ENCODE data around the gene FAM89B. TPM values are rescaled to one million over a fixed set of nuclear protein-coding genes. Genes with fewer than 3 reads are reported as not detected.
"Not testable (repeated sequence)": the region's sequence is repeated elsewhere in the genome, so short reads cannot be mapped to it uniquely, and the experiment has no call there.

FAM89B gene
- total RNA-seq, 2 experiments from 2014 or later, result 12.4 to 12.8 TPM

GRCh38 chr11:65559951-65560537 is 12.3 kb upstream of the FAM89B start:
- CTCF ChIA-PET, result interaction anchor here (0.6 to 3.0 kb wide), 7 partner anchors 11 to 55 kb away, joined by 3 to 20 read pairs (median 4); partner anchors contain the start of genes FAM89B and ZNRD2
- H3K36me3 Mint-ChIP-seq (ENCODE audit: low read depth), result no peaks in the 10 kb centered on the region
- no peak for DNase-seq
- H3K27ac Mint-ChIP-seq, result peak overlapping the region; percentile 7
- peaks cover 47% of the 10 kb centered on the region for H3K4me1 Mint-ChIP-seq (ENCODE audit: low read depth)
- no peak overlapping the region for H3K4me3 Mint-ChIP-seq
- no peaks in the 10 kb centered on the region for H3K27me3 Mint-ChIP-seq (ENCODE audit: low read depth)
- no peaks in the 10 kb centered on the region for H3K9me3 Mint-ChIP-seq
- intact Hi-C loops (cut with micrococcal nuclease), result no loop called here

- H3K4me1 Mint-ChIP-seq (ENCODE audit: low read depth), result peaks cover 47% of the 10 kb centered on the region
- no peaks in the 10 kb centered on the region for H3K9me3 Mint-ChIP-seq
- no peak overlapping the region for H3K27ac Mint-ChIP-seq
- no peaks in the 10 kb centered on the region for H3K27me3 Mint-ChIP-seq (ENCODE audit: low read depth)
- no peaks in the 10 kb centered on the region for H3K36me3 Mint-ChIP-seq (ENCODE audit: low read depth)
- intact Hi-C loops (cut with micrococcal nuclease), result no loop called here
- no peak for DNase-seq
- H3K4me3 Mint-ChIP-seq, result no peak overlapping the region
- CTCF ChIA-PET, result interaction anchor here (0.6 to 3.0 kb wide), 7 partner anchors 8 to 54 kb away, joined by 3 to 20 read pairs (median 4); partner anchors contain the start of genes FAM89B and ZNRD2
These were observed 11.6 kb upstream of the FAM89B start for GRCh38 chr11:65560555-65561418.

DNA sequence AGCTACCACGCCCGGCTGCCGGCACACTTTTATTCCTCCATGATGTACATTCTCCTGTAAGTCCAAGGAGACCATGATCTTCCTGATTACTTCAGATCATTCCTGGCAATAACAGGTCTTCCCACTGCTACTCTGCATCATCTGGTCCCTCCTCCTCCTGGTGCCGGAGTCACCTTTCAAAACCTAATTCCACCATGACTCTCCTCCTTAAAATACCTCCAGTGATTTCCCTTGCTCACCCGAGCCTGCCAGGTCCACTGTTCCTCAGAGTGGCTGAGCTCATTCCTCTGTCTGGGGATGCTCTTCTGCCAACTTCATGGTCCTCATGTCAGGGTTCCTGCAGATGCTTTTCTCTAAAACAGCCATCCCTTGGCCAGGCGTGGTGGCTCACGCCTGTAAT is 10.3 kb upstream of the FAM89B start:
- H3K27me3 Mint-ChIP-seq (ENCODE audit: low read depth), result no peaks in the 10 kb centered on the region
- no peaks in the 10 kb centered on the region for H3K9me3 Mint-ChIP-seq
- no peaks in the 10 kb centered on the region for H3K36me3 Mint-ChIP-seq (ENCODE audit: low read depth)
- CTCF ChIA-PET, result interaction anchor here (0.6 to 1.0 kb wide), 3 partner anchors 9 to 553 kb away, joined by 3 to 5 read pairs (median 4); no protein-coding TSS in a partner anchor
- DNase-seq, result no peak
- H3K4me3 Mint-ChIP-seq, result no peak overlapping the region
- H3K4me1 Mint-ChIP-seq (ENCODE audit: low read depth), result peaks cover 48% of the 10 kb centered on the region
- intact Hi-C loops (cut with micrococcal nuclease), result no loop called here
- H3K27ac Mint-ChIP-seq, result no peak overlapping the region

DNA sequence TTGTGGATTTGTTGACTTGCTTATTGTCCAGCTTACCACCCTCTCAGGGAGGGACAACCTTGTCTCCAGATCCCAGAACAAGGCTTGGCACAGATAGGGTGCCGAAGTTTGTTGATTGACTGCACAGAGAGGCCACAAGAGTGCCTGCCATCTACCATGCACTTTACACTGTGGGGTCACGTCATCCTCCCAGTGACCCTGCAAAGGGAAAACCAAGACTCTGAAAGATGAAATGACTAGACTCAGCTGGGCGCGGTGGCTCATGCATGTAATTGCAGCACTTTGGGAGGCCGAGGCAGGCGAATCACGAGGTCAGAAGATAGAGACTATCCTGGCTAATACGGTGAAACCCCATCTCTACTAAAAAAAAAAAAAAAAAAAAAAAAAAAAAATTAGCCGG is 9.6 kb upstream of the FAM89B start:
- no peaks in the 10 kb centered on the region for H3K27me3 Mint-ChIP-seq (ENCODE audit: low read depth)
- CTCF ChIA-PET, result interaction anchor here (0.8 to 1.6 kb wide), 2 partner anchors 21 to 31 kb away, joined by 5 read pairs; no protein-coding TSS in a partner anchor
- H3K36me3 Mint-ChIP-seq (ENCODE audit: low read depth), result no peaks in the 10 kb centered on the region
- H3K4me3 Mint-ChIP-seq, result no peak overlapping the region
- intact Hi-C loops (cut with micrococcal nuclease), result no loop called here
- DNase-seq, result no peak
- H3K4me1 Mint-ChIP-seq (ENCODE audit: low read depth), result peaks cover 44% of the 10 kb centered on the region
- no peaks in the 10 kb centered on the region for H3K9me3 Mint-ChIP-seq
- H3K27ac Mint-ChIP-seq, result no peak overlapping the region

- Mint-ChIP-seq H3K4me1 (ENCODE audit: low read depth) (peaks cover 50% of the 10 kb centered on the region), H3K36me3 (ENCODE audit: low read depth) (peaks cover 4% of the 10 kb centered on the region), H3K4me3 (no peak overlapping the region), H3K9me3 (no peaks in the 10 kb centered on the region), H3K27me3 (ENCODE audit: low read depth) (no peaks in the 10 kb centered on the region), H3K27ac (no peak overlapping the region)
- intact Hi-C loops (cut with micrococcal nuclease), result no loop called here
- no peak for DNase-seq
- CTCF ChIA-PET, result interaction anchor here (0.7 to 1.6 kb wide), 2 partner anchors 11 to 30 kb away, joined by 4 to 5 read pairs; no protein-coding TSS in a partner anchor
These were observed 8.7 kb upstream of the FAM89B start for GRCh38 chr11:65563601-65564000.

GRCh38 chr11:65564879-65565559 is 7.3 kb upstream of the FAM89B start:
- H3K27me3 Mint-ChIP-seq (ENCODE audit: low read depth); H3K9me3 Mint-ChIP-seq; intact Hi-C loops (cut with micrococcal nuclease); H3K36me3 Mint-ChIP-seq (ENCODE audit: low read depth): not testable (repeated sequence)
- peak overlapping the region; percentile 51 for H3K4me3 Mint-ChIP-seq
- DNase-seq, result peak; percentile 56
- CTCF ChIA-PET, result interaction anchor here (1.1 to 2.3 kb wide), 4 partner anchors 11 to 25 kb away, joined by 3 to 10 read pairs (median 6); partner anchors contain the start of gene EHBP1L1
- H3K4me1 Mint-ChIP-seq (ENCODE audit: low read depth), result peaks cover 44% of the 10 kb centered on the region
- peak overlapping the region; percentile 97 for H3K27ac Mint-ChIP-seq

DNA sequence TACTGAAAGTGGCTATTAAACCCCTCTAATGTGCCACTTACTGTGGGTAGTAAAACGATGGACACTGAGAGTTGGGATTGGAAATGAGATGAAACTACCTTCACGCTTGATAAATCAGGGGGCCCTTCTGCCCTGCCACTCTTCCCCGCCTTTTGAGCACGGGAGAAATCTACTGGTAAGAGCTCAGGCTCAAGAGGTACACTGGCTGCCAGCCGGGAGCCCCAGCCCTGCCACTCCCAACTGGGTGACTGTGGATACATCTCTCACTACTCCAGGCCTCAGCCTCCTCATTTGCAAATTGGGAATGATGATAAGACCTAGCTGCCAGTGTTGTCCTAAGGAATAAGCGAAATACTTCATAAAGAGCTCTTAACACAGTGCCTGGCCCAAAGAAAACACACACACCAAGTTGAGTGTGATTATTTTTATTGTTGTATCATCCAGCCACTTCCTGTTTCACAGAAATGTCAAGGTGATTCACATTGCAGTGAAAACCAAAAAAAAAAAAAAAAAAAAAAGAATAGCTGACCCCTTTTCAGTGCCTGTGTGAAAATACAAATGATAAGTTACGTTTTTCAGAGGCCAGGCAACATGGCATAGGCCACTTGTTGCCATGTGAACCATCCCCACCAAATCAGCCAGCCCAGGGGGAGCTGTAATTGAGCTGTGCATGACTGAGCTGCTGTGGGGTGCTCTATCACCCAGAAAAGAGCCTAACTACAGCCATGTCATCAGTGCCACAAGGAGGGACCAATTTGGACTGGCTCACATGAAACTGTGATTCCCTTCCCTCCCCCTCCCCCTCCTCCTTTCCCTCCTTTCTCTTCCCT is 6.5 kb upstream of the FAM89B start:
- H3K4me3 Mint-ChIP-seq, result peak overlapping the region; percentile 51
- peak; percentile 58 for DNase-seq
- intact Hi-C loops (cut with micrococcal nuclease), result no loop called here
- no peaks in the 10 kb centered on the region for H3K27me3 Mint-ChIP-seq (ENCODE audit: low read depth)
- H3K9me3 Mint-ChIP-seq, result no peaks in the 10 kb centered on the region
- peaks cover 40% of the 10 kb centered on the region for H3K4me1 Mint-ChIP-seq (ENCODE audit: low read depth)
- H3K27ac Mint-ChIP-seq, result peak overlapping the region; percentile 97
- CTCF ChIA-PET, result interaction anchor here (1.1 to 2.3 kb wide), 7 partner anchors 10 to 178 kb away, joined by 3 to 14 read pairs (median 4); partner anchors contain the start of gene EHBP1L1
- peaks cover 9% of the 10 kb centered on the region for H3K36me3 Mint-ChIP-seq (ENCODE audit: low read depth)

DNA sequence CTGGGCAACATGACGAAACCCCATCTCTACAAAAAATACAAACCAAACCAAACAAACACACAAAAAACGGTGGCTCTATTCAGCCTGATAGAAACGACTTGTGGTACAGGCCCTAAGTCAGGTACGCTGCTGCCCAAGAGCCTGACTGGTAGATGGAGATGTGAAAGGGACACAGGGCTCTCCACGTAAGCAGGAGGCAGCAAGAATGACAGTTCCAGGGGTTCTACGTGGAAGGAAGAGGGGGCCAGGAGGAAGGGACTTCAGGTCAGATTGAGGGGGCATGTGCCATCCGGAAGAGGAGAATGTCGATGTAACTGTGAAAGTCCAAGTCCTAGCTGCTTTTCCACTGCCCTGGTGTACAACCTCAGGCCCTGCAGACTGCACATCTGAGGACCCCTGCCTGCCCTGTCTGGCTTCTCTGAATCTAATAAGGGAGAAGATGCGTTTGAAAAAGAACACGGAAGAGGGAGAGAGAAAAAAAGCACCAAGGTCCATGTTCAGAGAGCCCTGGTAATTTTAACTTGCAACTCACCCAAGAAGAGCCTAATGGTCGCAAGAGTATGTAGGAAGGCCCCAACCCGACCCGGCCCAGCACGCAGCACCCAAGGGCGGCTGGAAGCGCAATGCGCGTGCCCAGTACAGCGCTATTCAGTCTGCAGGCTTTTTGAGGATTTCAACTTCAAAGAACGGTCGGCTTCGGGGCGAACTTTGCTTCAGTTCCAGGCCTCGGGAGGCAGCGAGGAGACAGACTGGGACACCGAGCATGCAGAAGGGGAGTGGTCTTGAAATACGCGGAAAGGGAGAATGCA is 3.0 kb upstream of the FAM89B start:
- Mint-ChIP-seq H3K36me3 (ENCODE audit: low read depth) (peaks cover 17% of the 10 kb centered on the region), H3K27ac (peak overlapping the region; percentile 97), H3K4me3 (peak overlapping the region; percentile 87), H3K4me1 (ENCODE audit: low read depth) (peaks cover 62% of the 10 kb centered on the region), H3K9me3 (no peaks in the 10 kb centered on the region), H3K27me3 (ENCODE audit: low read depth) (no peaks in the 10 kb centered on the region)
- intact Hi-C loops (cut with micrococcal nuclease), result no loop called here
- CTCF ChIA-PET, result interaction anchor here (5.2 to 6.0 kb wide), 2 partner anchors 9 to 28 kb away, joined by 20 to 86 read pairs; no protein-coding TSS in a partner anchor
- DNase-seq, result no peak

GRCh38 chr11:65569973-65570918 is 2.1 kb upstream of the FAM89B start, which contains the start of gene ZNRD2:
Gene ZNRD2 (plus strand): TSS chr11:65570477. CDS start chr11:65570492, 15 bp downstream.
- Mint-ChIP-seq H3K27ac (peak within 1 kb of the TSS; percentile 97), H3K9me3 (no peaks in the 10 kb centered on the region), H3K27me3 (ENCODE audit: low read depth) (no peaks in the 10 kb centered on the region), H3K36me3 (ENCODE audit: low read depth) (peaks cover 17% of the 10 kb centered on the region), H3K4me3 (peak within 1 kb of the TSS; percentile 87), H3K4me1 (ENCODE audit: low read depth) (peaks cover 61% of the 10 kb centered on the region)
- intact Hi-C loops (cut with micrococcal nuclease), result loop anchor here (1.0 to 5.0 kb wide), 13 partner anchors 12 to 713 kb away; partner anchors contain the start of genes BANF1, CFL1, EIF1AD and LTBP3
- CTCF ChIA-PET, result interaction anchor here (0.6 to 6.0 kb wide), 8 partner anchors 10 to 452 kb away, joined by 3 to 86 read pairs (median 4); no protein-coding TSS in a partner anchor
- peak; percentile 99 for DNase-seq

- CTCF ChIA-PET, result interaction anchor here (0.8 to 6.0 kb wide), 11 partner anchors 12 to 208 kb away, joined by 3 to 86 read pairs (median 5); partner anchors contain the start of genes PCNX3 and SCYL1
- peak overlapping the region; percentile 87 for H3K4me3 Mint-ChIP-seq
- no peaks in the 10 kb centered on the region for H3K27me3 Mint-ChIP-seq (ENCODE audit: low read depth)
These were observed 918 bp upstream of the FAM89B start for GRCh38 chr11:65571420-65571819.

More at GRCh38 chr11:65571420-65571819, 918 bp upstream of the FAM89B start:
- H3K4me1 Mint-ChIP-seq (ENCODE audit: low read depth), result peaks cover 53% of the 10 kb centered on the region
- peak overlapping the region; percentile 91 for H3K27ac Mint-ChIP-seq
- H3K9me3 Mint-ChIP-seq, result no peaks in the 10 kb centered on the region
- peaks cover 19% of the 10 kb centered on the region for H3K36me3 Mint-ChIP-seq (ENCODE audit: low read depth)
- DNase-seq, result no peak
- intact Hi-C loops (cut with micrococcal nuclease), result loop anchor here (2.0 to 5.0 kb wide), 5 partner anchors 204 to 714 kb away; partner anchors contain the start of genes BANF1, CFL1, EIF1AD and RAB1B

Measured in activated naive CD4-positive, alpha-beta T cell treated with anti-CD3 and anti-CD28 coated beads for 36 hours (primary cell).